HG03066 (cell line): Measurements from ENCODE around the gene ATP6AP1.

ENCODE experiments used
- ATAC-seq: cut with Tn5 transposase; IDR thresholded peaks from one replicate; pipeline ENCODE4 v1.9.1; 2021; ENCODE audit warnings: low read depth; ENCODE audit not compliant: unreplicated experiment

Gene ATP6AP1

DNA sequence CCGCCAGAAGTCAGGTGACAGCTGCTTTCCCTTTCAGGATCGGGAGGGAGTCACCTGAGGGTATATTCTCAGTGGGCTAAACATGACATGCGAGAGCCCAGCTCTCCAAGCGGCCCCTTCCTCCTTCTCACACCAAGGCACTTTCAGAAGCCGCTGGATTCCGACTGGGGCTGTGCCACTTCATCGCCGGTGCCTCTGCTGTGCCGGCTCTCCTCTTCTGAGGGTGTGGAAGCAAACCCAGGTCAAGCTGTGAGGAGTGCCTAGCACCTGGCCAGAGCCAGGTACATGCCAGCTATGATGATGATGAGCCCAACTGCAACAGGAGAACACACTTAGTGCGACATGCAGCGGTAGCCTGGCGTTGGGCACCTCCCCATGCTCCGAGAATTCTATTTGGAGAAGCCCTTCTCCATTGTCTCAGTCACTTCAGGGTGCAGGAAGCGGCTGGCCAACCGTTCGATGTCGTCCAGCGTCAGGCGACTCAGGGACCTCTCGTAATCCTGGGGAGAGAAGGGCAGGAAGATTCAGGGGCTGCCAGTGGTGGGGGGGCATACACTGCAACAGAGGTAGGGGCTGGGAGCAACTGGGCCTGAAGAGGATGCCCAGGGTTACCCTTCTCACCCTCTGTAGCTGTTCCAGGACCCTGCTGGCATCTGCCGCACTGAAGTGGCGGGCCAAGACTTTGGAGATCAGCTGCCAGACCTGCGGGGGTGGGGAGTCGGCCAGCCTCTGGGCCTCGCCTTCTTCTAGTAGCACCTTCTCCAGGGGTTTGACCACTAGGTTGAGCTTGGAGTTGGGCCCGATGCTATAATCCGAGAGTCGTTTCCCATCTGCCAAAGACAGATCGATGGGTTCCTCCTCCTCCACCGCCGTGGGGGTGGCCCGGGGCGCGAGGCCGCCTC lies 56.9 kb downstream of the ATP6AP1 start:
- no peak for ATAC-seq

DNA sequence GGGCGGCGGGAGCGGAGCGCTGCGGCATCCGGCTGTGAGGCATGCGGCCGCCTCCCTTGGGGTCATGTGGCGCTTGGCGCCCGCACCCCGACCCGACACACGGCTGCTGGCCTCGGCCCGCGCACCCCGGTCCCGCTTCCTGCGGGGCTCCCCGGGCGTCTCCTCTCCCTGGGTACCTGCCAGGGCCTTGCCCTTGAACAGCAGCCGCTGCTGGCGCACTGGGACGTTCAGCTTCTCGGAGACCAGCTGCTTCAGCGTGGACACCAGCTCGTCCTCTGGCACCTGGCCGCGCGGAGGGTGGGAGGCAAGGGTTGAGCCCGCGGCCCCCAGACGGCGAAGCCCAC lies 57.5 kb downstream of the ATP6AP1 start:
- no peak for ATAC-seq
